Keratinocyte (primary cell): ENCODE measurements around the gene FOXO1.

Experiments used
- CTCF ChIP-seq, 3 experiments: IDR thresholded peaks in 1 of 3; conservative IDR thresholded peaks in 1 of 3; optimal IDR thresholded peaks in 1 of 3; 2 replicates in 2 of 3; 3 replicates in 1 of 3; pipeline versions ENCODE3 to v1.5.1; 2011; ENCODE audit warnings: low read length in 3 of 3, mild to moderate bottlenecking in 3 of 3, moderate library complexity in 2 of 3, control low read depth in 1 of 3, inconsistent platforms in 1 of 3; ENCODE audit not compliant: insufficient read depth in 2 of 3; ENCODE audit errors: extremely low read depth in 1 of 3
- EZH2 ChIP-seq: IDR thresholded peaks from one replicate; pipeline ENCODE4 v1.6.1; 2012; ENCODE audit warnings: inconsistent platforms, mild to moderate bottlenecking, low read length, moderate library complexity

DNA sequence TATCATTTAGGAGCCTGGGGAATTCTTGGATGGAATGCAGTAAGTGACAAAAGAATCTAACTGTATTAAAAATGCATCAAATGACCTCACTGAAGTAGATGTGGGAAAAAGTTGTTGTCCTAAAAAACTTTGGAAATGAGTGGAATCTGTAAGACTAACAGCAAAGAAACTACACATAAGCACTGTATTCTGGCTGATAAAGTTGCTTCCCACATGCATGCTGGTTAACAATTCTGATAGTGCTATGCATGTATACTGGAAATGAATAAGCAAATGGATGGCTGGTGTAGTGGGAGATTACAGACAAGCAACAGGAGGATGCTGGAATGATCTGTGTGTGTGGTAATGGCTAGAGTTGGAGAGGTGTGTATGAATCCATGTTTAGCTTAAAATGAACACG lies 138.5 kb downstream of the FOXO1 start:
- TF ChIP-seq CTCF (optimal IDR thresholded peaks at IDR 0.05 in 1 of 3, IDR thresholded peaks at IDR 0.05 in 1 of 3, conservative IDR thresholded peaks at IDR 0.05 in 1 of 3; ENCODE audit: extremely low read depth in 1 of 3, insufficient read depth in 2 of 3, low read length in 3 of 3) (no peak), EZH2 (no peak)
